ENCODE measurements around the gene AFG3L2. TPM values are rescaled to one million over a fixed set of nuclear protein-coding genes. Genes with fewer than 3 reads are reported as not detected.

The AFG3L2 gene
- total RNA-seq, 1 donor from 2014 or later: 55.3 TPM

DNA sequence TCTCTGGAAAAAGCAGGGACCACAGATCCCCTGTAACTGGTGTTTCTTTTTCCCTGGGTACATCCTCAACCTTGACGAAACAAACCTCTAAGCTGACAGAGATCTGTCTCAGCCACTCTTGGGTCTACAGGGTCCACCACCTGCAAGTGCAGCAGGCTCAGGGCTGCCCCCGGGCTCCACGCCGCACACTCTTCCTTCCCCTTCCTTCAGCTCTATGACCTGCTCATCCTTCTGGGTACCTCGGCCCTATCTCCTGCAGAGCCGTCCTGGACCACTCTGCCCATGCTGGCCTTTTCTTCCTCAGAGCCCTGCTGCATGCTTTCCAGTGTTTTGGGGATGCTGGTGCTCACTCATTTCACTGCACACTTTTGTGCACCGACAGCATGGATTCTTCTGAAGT lies 41.5 kb downstream of the AFG3L2 start:
- DNase-seq (ENCODE audit: low read depth, low spot score): no peak
- Mint-ChIP-seq H3K9me3 (no peaks in the 10 kb centered on the region), H3K4me1 (peaks cover 16% of the 10 kb centered on the region), H3K27me3 (ENCODE audit: low read depth) (no peaks in the 10 kb centered on the region), H3K4me3 (no peak overlapping the region), H3K27ac (ENCODE audit: unreplicated experiment) (no peak overlapping the region), H3K36me3 (ENCODE audit: low read depth) (peaks cover 30% of the 10 kb centered on the region)
- TF ChIP-seq, protein P1, sequence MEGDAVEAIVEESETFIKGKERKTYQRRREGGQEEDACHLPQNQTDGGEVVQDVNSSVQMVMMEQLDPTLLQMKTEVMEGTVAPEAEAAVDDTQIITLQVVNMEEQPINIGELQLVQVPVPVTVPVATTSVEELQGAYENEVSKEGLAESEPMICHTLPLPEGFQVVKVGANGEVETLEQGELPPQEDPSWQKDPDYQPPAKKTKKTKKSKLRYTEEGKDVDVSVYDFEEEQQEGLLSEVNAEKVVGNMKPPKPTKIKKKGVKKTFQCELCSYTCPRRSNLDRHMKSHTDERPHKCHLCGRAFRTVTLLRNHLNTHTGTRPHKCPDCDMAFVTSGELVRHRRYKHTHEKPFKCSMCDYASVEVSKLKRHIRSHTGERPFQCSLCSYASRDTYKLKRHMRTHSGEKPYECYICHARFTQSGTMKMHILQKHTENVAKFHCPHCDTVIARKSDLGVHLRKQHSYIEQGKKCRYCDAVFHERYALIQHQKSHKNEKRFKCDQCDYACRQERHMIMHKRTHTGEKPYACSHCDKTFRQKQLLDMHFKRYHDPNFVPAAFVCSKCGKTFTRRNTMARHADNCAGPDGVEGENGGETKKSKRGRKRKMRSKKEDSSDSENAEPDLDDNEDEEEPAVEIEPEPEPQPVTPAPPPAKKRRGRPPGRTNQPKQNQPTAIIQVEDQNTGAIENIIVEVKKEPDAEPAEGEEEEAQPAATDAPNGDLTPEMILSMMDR (conservative IDR thresholded peaks at IDR 0.05): no peak

DNA sequence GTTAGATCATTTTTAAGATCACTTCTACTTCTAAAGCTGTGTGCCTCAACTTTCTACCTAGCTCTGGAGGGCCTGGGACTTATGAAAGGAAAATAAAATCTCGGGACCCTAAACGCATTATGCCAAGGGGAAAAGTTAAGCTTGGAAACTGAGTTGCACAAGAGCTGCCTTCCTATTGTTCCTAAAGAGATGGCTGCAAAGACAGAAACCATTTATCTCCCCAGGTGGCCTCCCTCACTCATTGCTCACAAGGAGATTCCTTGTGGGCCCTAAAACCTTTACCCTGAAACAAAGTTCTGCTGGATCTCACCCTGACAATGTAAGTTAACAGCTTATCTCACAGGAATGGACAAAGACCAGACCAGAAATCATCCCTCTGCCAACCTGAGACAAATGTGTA lies 42.2 kb downstream of the AFG3L2 start:
- TF ChIP-seq, protein P1 (conservative IDR thresholded peaks at IDR 0.05): no peak
- Mint-ChIP-seq H3K36me3 (ENCODE audit: low read depth) (peaks cover 27% of the 10 kb centered on the region), H3K27ac (ENCODE audit: unreplicated experiment) (no peak overlapping the region), H3K27me3 (ENCODE audit: low read depth) (no peaks in the 10 kb centered on the region), H3K9me3 (no peaks in the 10 kb centered on the region), H3K4me1 (peaks cover 16% of the 10 kb centered on the region), H3K4me3 (no peak overlapping the region)
- DNase-seq (ENCODE audit: low read depth, low spot score): no peak

DNA sequence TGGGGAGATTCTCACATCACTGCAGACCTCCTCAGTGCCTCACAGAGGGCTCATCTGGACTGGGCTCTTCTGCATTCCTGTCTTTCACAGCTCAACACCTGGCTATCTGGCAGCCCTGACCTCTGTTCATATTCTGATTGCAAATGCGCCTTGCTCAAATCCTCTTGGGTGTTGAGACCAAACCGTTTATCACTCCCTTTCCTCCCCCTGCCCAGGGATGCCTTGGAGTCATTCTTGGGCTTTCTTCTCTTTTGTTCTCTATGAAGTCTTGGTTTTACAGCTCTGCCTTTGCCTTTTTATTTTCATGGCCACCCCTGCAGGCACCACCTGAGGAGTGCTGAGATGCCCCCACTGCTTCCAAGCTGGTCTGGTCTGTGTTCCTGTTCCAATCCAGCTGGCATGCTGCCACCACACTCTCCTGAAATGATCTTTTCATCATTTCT lies 42.6 kb downstream of the AFG3L2 start:
- Mint-ChIP-seq H3K27ac (ENCODE audit: unreplicated experiment) (no peak overlapping the region), H3K4me3 (no peak overlapping the region), H3K36me3 (ENCODE audit: low read depth) (peaks cover 27% of the 10 kb centered on the region), H3K9me3 (no peaks in the 10 kb centered on the region), H3K4me1 (peaks cover 16% of the 10 kb centered on the region), H3K27me3 (ENCODE audit: low read depth) (no peaks in the 10 kb centered on the region)
- TF ChIP-seq, protein P1 (conservative IDR thresholded peaks at IDR 0.05): no peak
- DNase-seq (ENCODE audit: low read depth, low spot score): no peak

DNA sequence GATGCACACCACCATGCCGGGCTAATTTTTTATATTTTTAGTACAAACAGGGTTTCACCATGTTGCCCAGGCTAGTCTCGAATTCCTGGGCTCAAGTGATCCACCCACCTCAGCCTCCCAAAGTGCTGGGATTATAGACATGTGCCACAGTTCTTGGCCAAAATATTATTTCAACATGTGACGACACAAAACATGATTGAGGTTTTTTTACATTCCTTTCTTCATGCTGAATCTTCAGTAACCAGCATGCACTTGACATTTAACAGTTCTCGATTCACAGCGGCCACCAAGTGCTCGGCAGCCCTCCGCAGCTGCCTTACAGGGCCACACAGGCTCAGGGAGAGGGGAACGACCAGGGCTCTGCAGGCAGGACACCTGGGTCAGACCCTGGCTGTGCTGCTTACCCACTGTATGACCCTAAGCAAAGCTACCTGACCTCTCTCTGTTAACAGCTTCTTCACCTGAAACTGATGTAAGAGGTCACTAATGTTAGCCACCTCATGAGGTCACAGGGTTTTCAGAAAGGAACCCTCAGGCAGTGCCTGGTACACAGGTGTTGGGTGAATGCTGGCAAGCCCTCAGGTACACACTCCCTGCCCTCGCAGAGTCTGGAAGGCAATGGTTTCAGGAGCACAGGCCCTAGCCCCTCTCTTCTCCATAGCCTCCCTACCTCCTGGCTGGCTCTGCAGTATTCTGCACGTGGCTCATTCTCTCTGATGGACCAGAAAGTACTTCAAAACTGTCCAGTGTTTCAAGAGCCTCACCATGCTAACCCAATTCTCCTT lies 43.3 kb downstream of the AFG3L2 start:
- Mint-ChIP-seq H3K27me3 (ENCODE audit: low read depth) (no peaks in the 10 kb centered on the region), H3K9me3 (no peaks in the 10 kb centered on the region), H3K36me3 (ENCODE audit: low read depth) (peaks cover 27% of the 10 kb centered on the region), H3K4me3 (no peak overlapping the region), H3K27ac (ENCODE audit: unreplicated experiment) (no peak overlapping the region), H3K4me1 (peaks cover 16% of the 10 kb centered on the region)
- TF ChIP-seq, protein P1 (conservative IDR thresholded peaks at IDR 0.05): no peak
- DNase-seq (ENCODE audit: low read depth, low spot score): no peak

DNA sequence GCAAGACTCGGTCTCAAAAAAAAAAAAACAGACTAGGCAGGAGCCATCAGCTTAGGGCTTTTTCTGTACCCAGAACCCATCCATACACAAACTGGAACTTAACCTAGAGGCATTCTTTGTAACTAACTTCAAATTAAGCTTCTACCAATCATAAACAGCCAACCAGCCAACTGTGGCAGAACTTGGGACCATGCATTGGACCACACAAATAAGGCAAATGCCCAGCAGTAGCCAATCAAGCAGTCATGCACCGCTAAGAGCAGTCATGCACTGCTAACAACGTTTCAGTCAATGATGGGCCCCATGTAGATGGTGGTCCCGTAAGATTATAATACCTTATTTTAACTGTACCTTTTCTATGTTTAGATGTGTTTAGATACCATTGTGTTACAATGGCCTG lies 46.3 kb downstream of the AFG3L2 start:
- no peak for DNase-seq (ENCODE audit: low read depth, low spot score)
- Mint-ChIP-seq H3K27me3 (ENCODE audit: low read depth) (no peaks in the 10 kb centered on the region), H3K36me3 (ENCODE audit: low read depth) (peaks cover 23% of the 10 kb centered on the region), H3K9me3 (no peaks in the 10 kb centered on the region), H3K4me3 (no peak overlapping the region), H3K27ac (ENCODE audit: unreplicated experiment) (no peak overlapping the region), H3K4me1 (peaks cover 15% of the 10 kb centered on the region)
- TF ChIP-seq, protein P1 (conservative IDR thresholded peaks at IDR 0.05): no peak
